Fibroblast of mammary gland (primary cell): ENCODE data around the gene CCT8.

Experiments
- DNase-seq: peaks from one replicate; pipeline ENCODE4 v3.0.0-alpha.2; 2010; ENCODE audit warnings: low read depth
- H3K4me3 ChIP-seq: 2 replicates; pipeline ENCODE4 v1.5.1; 2011; ENCODE audit warnings: low read depth, mild to moderate bottlenecking, low read length, moderate library complexity; ENCODE audit not compliant: control insufficient read depth
- CTCF ChIP-seq: conservative IDR thresholded peaks from 2 replicates; pipeline ENCODE4 v1.5.1; 2011; ENCODE audit warnings: low read depth, low read length, inconsistent platforms; ENCODE audit not compliant: control insufficient read depth, insufficient read depth

CCT8 gene

GRCh38 chr21:29033871-29034270, 39.6 kb downstream of the CCT8 start:
- TF ChIP-seq CTCF, result no peak
- DNase-seq, result no peak
- no peak overlapping the region for H3K4me3 ChIP-seq

DNA sequence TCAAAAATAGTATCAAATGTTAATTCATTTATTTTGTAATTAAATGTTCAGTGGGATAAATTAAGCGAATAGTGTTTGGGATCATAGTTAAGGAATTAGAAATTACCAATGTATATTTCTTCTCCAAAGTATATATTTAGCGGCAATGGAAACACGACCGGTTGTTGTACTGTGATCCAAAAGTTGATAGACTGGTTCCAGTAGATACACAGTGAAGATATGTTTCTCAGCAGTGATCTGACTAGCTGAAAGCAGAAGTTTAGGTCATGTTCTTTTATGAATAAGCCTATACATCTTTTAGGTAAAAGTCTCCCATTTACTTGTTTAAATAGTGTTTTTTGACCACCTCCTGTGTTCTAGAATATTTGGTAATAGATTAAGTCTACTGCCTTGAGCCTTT, 40.1 kb downstream of the CCT8 start:
- H3K4me3 ChIP-seq, result no peak overlapping the region
- TF ChIP-seq CTCF, result no peak
- no peak for DNase-seq

- no peak for TF ChIP-seq CTCF
- no peak for DNase-seq
- no peak overlapping the region for H3K4me3 ChIP-seq
These were observed 42.5 kb downstream of the CCT8 start for GRCh38 chr21:29030909-29031308.

DNA sequence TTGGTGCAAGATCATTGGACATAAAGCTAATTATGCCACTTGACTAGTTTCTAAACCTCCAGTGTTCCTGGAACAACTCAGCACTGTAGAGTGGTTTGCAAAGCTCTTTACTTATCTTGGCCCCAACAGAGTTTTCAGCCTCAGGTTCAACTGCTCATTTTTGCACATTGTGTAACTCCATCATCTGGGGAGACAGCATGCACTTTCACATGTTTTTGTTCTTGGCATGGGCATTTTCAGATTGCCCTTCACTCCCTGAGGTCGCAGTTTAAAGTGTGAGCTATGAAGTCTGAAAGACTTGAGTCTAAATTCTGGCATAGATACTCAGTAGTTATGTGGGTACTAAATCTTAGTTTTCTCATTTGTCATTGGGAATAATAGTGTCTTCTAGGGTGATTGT, 43.9 kb downstream of the CCT8 start:
- no peak overlapping the region for H3K4me3 ChIP-seq
- DNase-seq, result no peak
- no peak for TF ChIP-seq CTCF

- DNase-seq, result peak; percentile 55
- peak overlapping the region; percentile 78 for H3K4me3 ChIP-seq
- no peak for TF ChIP-seq CTCF
These were observed 48.1 kb downstream of the CCT8 start for GRCh38 chr21:29025328-29025713.

DNA sequence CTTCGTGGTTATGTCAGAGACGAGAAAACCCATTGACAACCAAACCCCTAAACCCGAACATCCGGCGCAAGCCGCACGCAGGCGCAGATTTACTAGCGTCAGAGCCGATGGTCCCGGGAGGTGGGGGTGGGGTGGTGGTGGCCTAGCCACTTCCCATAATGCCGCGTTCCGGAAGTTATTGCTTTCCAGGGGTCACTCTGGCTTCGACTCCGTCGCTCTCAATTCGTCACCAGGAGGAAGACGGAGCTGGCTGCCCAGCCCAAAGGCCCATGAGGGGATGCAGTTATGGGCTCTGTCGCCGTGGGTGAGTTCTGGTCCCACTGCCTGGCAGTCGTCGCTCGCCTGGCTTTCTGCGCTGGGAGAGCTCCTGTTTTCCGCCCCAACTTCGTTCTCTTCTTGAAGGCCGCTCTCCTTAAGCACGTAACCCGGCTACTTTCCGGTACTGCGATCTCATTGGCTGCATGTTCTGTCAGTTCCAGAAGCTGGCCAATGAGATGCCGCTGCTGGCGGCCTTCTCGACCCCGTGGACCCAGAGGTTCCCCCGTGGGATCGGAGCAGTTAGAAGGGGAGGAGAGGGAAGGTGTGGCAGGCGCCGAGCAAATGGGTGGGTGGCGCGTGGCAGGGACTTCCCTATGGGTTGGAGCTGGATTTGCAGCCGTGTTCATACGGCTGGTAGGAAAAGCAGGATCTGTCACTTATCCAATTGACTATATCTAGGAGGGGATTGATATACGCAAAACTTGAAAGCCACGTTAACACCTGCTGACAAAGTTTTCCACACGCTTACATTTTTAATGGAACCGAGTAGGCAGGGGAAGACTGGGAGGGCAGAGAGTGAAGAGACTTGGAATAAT, 48.7 kb downstream of the CCT8 start, which contains the start of gene USP16:
Gene USP16, plus strand, starts transcription at position 195 of the 854 bp plus-strand sequence. CDS start 3,246 bp downstream, outside the sequence.
- DNase-seq, result peak; percentile 99
- peak; percentile 3 for TF ChIP-seq CTCF
- peak within 1 kb of the TSS; percentile 78 for H3K4me3 ChIP-seq
